Trophoblast cell (in vitro differentiated cells and primary cell): ENCODE measurements around the gene VIPR1.

Source experiments
- DNase-seq, 2 donors: peaks; one replicate each; pipeline ENCODE4 v3.0.0-alpha.2; 2016
- H2AFZ ChIP-seq: 2 replicates; pipeline ENCODE4 v1.6.1; 2013; ENCODE audit warnings: low read length, moderate library complexity, mild to moderate bottlenecking; ENCODE audit not compliant: insufficient read depth, poor library complexity
- H2AK5ac ChIP-seq: 2 replicates; pipeline ENCODE4 v1.6.1; 2013; ENCODE audit warnings: mild to moderate bottlenecking, low read length
- H2BK120ac ChIP-seq: 2 replicates; pipeline ENCODE4 v1.6.1; 2013; ENCODE audit warnings: low read length, mild to moderate bottlenecking, moderate library complexity; ENCODE audit not compliant: insufficient read depth, poor library complexity
- H2BK12ac ChIP-seq: 2 replicates; pipeline ENCODE4 v1.6.1; 2013; ENCODE audit warnings: mild to moderate bottlenecking, low read length, moderate library complexity
- H2BK5ac ChIP-seq: 2 replicates; pipeline ENCODE4 v1.6.1; 2013; ENCODE audit warnings: low read length, low read depth, moderate library complexity, mild to moderate bottlenecking; ENCODE audit not compliant: poor library complexity
- H3K14ac ChIP-seq: 2 replicates; pipeline ENCODE4 v1.6.1; 2013; ENCODE audit warnings: mild to moderate bottlenecking, low read length
- H3K18ac ChIP-seq: 2 replicates; pipeline ENCODE4 v1.6.1; 2013; ENCODE audit warnings: mild to moderate bottlenecking, low read length
- H3K23ac ChIP-seq: 2 replicates; pipeline ENCODE4 v1.6.1; 2013; ENCODE audit warnings: low read length
- H3K27ac ChIP-seq: 2 replicates; pipeline ENCODE4 v1.5.1; 2013; ENCODE audit warnings: low read depth, mild to moderate bottlenecking, inconsistent platforms, low read length, moderate library complexity
- H3K27me3 ChIP-seq: 2 replicates; pipeline ENCODE4 v1.6.1; 2013; ENCODE audit warnings: inconsistent platforms, mild to moderate bottlenecking, low read length, moderate library complexity; ENCODE audit not compliant: insufficient read depth
- H3K36me3 ChIP-seq, 2 experiments: 1 replicate in 1 of 2; 2 replicates in 1 of 2; pipeline ENCODE4 v1.6.1; 2013; ENCODE audit warnings: low read length in 2 of 2, mild to moderate bottlenecking in 2 of 2, moderate library complexity in 1 of 2; ENCODE audit not compliant: insufficient read depth in 2 of 2, control insufficient read depth in 1 of 2
- H3K4ac ChIP-seq: 2 replicates; pipeline ENCODE4 v1.6.1; 2013; ENCODE audit warnings: low read depth, mild to moderate bottlenecking, low read length, moderate library complexity
- H3K4me1 ChIP-seq, 2 experiments: 1 replicate in 1 of 2; 2 replicates in 1 of 2; pipeline ENCODE4 v1.6.1; 2013; ENCODE audit warnings: low read length in 2 of 2, mild to moderate bottlenecking in 2 of 2, moderate library complexity in 1 of 2; ENCODE audit not compliant: insufficient read depth in 2 of 2, control insufficient read depth in 1 of 2
- H3K4me2 ChIP-seq: 2 replicates; pipeline ENCODE4 v1.6.1; 2013; ENCODE audit warnings: inconsistent platforms, mild to moderate bottlenecking, low read length, moderate library complexity
- H3K4me3 ChIP-seq: 2 replicates; pipeline ENCODE4 v1.5.1; 2013; ENCODE audit warnings: mild to moderate bottlenecking, low read depth, low read length, inconsistent platforms
- H3K79me1 ChIP-seq: one replicate; pipeline ENCODE4 v1.6.1; 2013; ENCODE audit warnings: low read length
- H3K79me2 ChIP-seq: 2 replicates; pipeline ENCODE4 v1.6.1; 2013; ENCODE audit warnings: low read length, mild to moderate bottlenecking; ENCODE audit not compliant: control insufficient read depth, insufficient read depth, poor library complexity
- H3K9ac ChIP-seq: 2 replicates; pipeline ENCODE4 v1.6.1; 2013; ENCODE audit warnings: mild to moderate bottlenecking, low read length
- H3K9me3 ChIP-seq: 2 replicates; pipeline ENCODE4 v1.6.1; 2013; ENCODE audit warnings: low read depth, mild to moderate bottlenecking, control low read depth, inconsistent platforms, low read length; ENCODE audit not compliant: insufficient read depth
- H4K12ac ChIP-seq: 2 replicates; pipeline ENCODE4 v1.6.1; 2013; ENCODE audit warnings: low read depth, mild to moderate bottlenecking, low read length, moderate library complexity
- H4K8ac ChIP-seq: 2 replicates; pipeline ENCODE4 v1.6.1; 2013; ENCODE audit warnings: low read depth, mild to moderate bottlenecking, low read length, moderate library complexity
- H4K91ac ChIP-seq: one replicate; pipeline ENCODE4 v1.6.1; 2013; ENCODE audit warnings: low read depth, mild to moderate bottlenecking, low read length, moderate library complexity
- WGBS: extraction: QIAGEN DNeasy Blood & Tissue Kit; methylation state at CpG from one replicate; pipeline ENCODE4 v1.1.7; 2013; ENCODE audit warnings: missing lambda C conversion rate; ENCODE audit not compliant: insufficient read length, insufficient coverage; ENCODE audit errors: extremely low coverage; 5-methylcytosine and 5-hydroxymethylcytosine counted together

The VIPR1 gene

GRCh38 chr3:42508562-42508961 is 6.1 kb downstream of the VIPR1 start:
- no CpG with 5 or more reads among the region's 4 CpGs for WGBS
- no peaks in the 10 kb centered on the region for H3K79me1 ChIP-seq
- H3K18ac ChIP-seq, result no peak overlapping the region
- H3K36me3 ChIP-seq, result no peaks in the 10 kb centered on the region
- H4K91ac ChIP-seq, result no peak overlapping the region
- H3K4ac ChIP-seq, result no peak overlapping the region
- no peak overlapping the region for H3K14ac ChIP-seq
- H3K23ac ChIP-seq, result no peak overlapping the region
- H3K27me3 ChIP-seq, result no peaks in the 10 kb centered on the region
- H2AK5ac ChIP-seq, result no peak overlapping the region
- H3K9ac ChIP-seq, result no peak overlapping the region
- no peak overlapping the region for H4K8ac ChIP-seq
- no peak overlapping the region for H3K4me2 ChIP-seq
- no peak overlapping the region for H2BK12ac ChIP-seq
- H2BK5ac ChIP-seq, result no peak overlapping the region
- no peak overlapping the region for H2BK120ac ChIP-seq
- DNase-seq, result no peak
- H3K4me1 ChIP-seq, result peaks cover 5 to 6% of the 10 kb centered on the region in 2 experiments
- no peaks in the 10 kb centered on the region for H3K79me2 ChIP-seq
- no peak overlapping the region for H2AFZ ChIP-seq
- H3K4me3 ChIP-seq, result no peak overlapping the region
- H3K9me3 ChIP-seq, result no peaks in the 10 kb centered on the region
- no peak overlapping the region for H4K12ac ChIP-seq
- no peak overlapping the region for H3K27ac ChIP-seq

GRCh38 chr3:42509111-42509510 is 6.7 kb downstream of the VIPR1 start:
- no peak overlapping the region for H3K23ac ChIP-seq
- no peak overlapping the region for H3K14ac ChIP-seq
- whole genome bisulfite sequencing, result no CpG with 5 or more reads among the region's 3 CpGs

GRCh38 chr3:42510325-42510724 is 7.9 kb downstream of the VIPR1 start:
- Histone ChIP-seq H3K79me2 (no peaks in the 10 kb centered on the region), H3K4me2 (no peak overlapping the region), H2BK12ac (no peak overlapping the region), H4K12ac (no peak overlapping the region), H3K14ac (no peak overlapping the region), H3K4ac (no peak overlapping the region), H3K27me3 (no peaks in the 10 kb centered on the region), H3K9me3 (no peaks in the 10 kb centered on the region), H2AK5ac (no peak overlapping the region), H4K91ac (no peak overlapping the region), H3K9ac (no peak overlapping the region), H3K4me3 (no peak overlapping the region), H3K36me3 (no peaks in the 10 kb centered on the region), H4K8ac (no peak overlapping the region), H3K27ac (no peak overlapping the region), H3K23ac (no peak overlapping the region), H3K4me1 (peaks cover 5 to 6% of the 10 kb centered on the region in 2 experiments), H3K18ac (no peak overlapping the region), H3K79me1 (no peaks in the 10 kb centered on the region), H2BK5ac (no peak overlapping the region), H2AFZ (no peak overlapping the region), H2BK120ac (no peak overlapping the region)
- WGBS, result no CpG with 5 or more reads among the region's 4 CpGs
- DNase-seq, result no peak

More at GRCh38 chr3:42509111-42509510, 6.7 kb downstream of the VIPR1 start:
- H2AFZ ChIP-seq, result no peak overlapping the region
- H3K27me3 ChIP-seq, result no peaks in the 10 kb centered on the region
- no peaks in the 10 kb centered on the region for H3K79me1 ChIP-seq
- H3K4me1 ChIP-seq, result peaks cover 5 to 6% of the 10 kb centered on the region in 2 experiments
- no peak overlapping the region for H4K12ac ChIP-seq
- H3K79me2 ChIP-seq, result no peaks in the 10 kb centered on the region
- H4K8ac ChIP-seq, result no peak overlapping the region
- no peak for DNase-seq
- H3K4me2 ChIP-seq, result no peak overlapping the region
- H3K36me3 ChIP-seq, result no peaks in the 10 kb centered on the region
- no peak overlapping the region for H3K18ac ChIP-seq
- H3K4me3 ChIP-seq, result no peak overlapping the region
- no peak overlapping the region for H2BK5ac ChIP-seq
- H2BK120ac ChIP-seq, result no peak overlapping the region
- no peak overlapping the region for H2AK5ac ChIP-seq
- H3K4ac ChIP-seq, result no peak overlapping the region
- no peak overlapping the region for H2BK12ac ChIP-seq
- H3K27ac ChIP-seq, result no peak overlapping the region
- H3K9me3 ChIP-seq, result no peaks in the 10 kb centered on the region
- no peak overlapping the region for H3K9ac ChIP-seq
- no peak overlapping the region for H4K91ac ChIP-seq

- Histone ChIP-seq H3K4ac (no peak overlapping the region), H3K23ac (no peak overlapping the region), H3K27me3 (no peaks in the 10 kb centered on the region), H3K79me2 (no peaks in the 10 kb centered on the region), H3K27ac (no peak overlapping the region), H4K12ac (no peak overlapping the region), H2BK5ac (no peak overlapping the region), H3K4me2 (no peak overlapping the region), H3K4me1 (peaks cover 5 to 6% of the 10 kb centered on the region in 2 experiments), H3K9ac (no peak overlapping the region), H2BK12ac (no peak overlapping the region), H3K9me3 (no peaks in the 10 kb centered on the region), H2AK5ac (no peak overlapping the region), H2AFZ (no peak overlapping the region), H3K18ac (no peak overlapping the region), H4K91ac (no peak overlapping the region), H3K14ac (no peak overlapping the region), H4K8ac (no peak overlapping the region), H3K79me1 (no peaks in the 10 kb centered on the region), H2BK120ac (no peak overlapping the region), H3K4me3 (no peak overlapping the region), H3K36me3 (no peaks in the 10 kb centered on the region)
- DNase-seq, result no peak
- no CpG with 5 or more reads among the region's 1 CpG for WGBS
These were observed 8.8 kb downstream of the VIPR1 start for GRCh38 chr3:42511201-42511600.
